GM18867 (cell line): ENCODE measurements around the gene QSER1.
A peak's percentile ranks its signal among the peaks of the same experiment; 100 is the strongest.
"Not testable (repeated sequence)": the region's sequence is repeated elsewhere in the genome, so short reads cannot be mapped to it uniquely, and the experiment has no call there.

ENCODE experiments used
- ATAC-seq: cut with Tn5 transposase; IDR thresholded peaks from one replicate; pipeline ENCODE4 v1.9.1; 2021; ENCODE audit warnings: mild to moderate bottlenecking, moderate library complexity; ENCODE audit not compliant: unreplicated experiment

QSER1 gene

DNA sequence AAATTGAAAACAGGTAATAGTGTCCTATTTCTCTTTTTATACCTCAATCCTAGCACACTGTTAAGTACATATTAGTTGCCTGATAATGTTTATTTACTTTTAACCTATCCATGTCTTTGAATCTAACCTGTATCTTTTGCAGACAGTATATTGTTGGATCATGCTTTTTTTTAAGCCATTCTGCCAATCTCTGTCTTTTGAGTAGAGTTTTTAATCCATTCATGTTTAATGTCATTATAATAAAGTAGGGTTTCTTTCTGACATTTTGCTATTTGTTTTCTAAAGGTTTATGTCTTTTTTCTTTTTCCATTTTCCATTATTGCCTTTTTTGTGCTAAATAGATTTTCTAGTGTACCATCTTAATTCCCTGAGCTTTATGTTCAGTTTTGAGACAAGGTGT lies 99.3 kb downstream of the QSER1 start:
- no peak for ATAC-seq

DNA sequence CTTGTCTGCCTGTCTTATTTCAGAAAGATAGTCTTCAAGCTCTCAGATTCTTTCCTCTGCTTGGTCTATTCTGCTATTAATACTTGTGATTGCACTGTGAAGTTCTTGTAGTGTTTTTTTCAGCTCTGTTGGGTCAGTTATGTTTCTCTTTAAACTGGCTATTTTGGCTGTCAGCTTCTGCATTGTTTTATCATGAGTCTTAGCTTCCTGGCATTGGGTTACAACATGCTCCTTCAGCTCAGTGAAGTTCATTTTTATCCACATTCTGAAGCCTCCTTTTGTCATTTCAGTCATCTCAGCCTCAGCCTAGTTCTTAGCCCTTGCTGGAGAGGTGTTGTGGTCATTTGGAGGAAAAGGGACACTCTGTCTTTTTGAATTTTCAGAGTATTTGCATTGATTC lies 107.6 kb downstream of the QSER1 start:
- no peak for ATAC-seq

DNA sequence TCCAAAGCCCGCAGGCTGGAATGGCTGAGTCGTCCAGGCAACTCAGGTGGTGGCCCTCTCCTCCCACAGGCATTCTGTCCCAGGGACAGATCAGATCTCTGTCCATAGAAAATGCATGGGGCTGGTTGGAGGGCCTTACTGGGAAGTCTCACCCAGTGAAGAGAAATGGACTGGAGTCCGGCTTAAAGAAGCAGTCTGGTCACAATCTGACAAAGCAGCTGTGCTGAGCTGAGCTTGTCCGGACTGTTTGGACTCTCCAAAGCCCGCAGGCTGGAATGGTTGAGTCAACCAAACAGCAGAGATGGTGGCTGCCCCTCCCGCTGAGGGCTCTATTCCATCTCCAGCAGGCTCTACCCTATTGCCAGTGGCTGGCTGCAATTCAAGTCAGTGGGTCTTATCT lies 108.7 kb downstream of the QSER1 start:
- ATAC-seq: no peak

DNA sequence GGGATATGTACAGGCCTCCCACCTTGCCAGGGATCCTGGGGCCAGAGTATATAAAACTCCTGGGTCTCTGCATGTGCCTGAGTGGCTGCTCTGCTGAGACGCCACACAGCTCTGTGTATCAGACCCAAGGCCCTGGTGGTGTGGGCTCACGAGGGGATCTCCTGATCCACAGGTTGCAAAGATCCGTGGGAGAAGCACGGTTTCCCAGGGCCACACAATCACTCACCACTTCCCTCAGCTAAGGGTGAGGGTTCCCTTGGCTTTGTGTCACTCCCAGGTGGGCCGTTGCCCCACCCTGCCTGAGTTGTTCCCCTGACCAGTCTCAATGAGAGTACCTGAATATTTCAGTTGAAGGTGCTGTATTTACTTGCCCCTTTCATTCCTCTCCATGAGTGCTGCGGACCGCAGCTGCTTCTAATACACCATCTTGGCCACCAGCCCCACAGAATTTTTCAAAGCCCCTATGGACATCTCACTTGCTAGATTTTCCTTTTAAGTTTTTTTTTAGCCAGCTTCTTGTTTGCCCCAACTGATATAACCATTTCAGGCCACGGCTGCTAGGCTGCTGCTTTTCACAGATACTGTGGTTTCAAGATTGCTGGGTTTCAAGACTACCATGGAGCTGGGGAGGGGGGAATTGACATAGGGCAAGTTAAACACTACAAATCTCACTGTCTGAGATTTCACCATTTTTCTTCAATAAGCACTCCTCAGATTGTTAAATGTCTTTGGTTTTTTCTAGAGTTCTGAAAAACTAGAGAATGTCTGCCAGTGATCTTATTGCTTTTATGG lies 109.3 kb downstream of the QSER1 start:
- ATAC-seq: no peak

DNA sequence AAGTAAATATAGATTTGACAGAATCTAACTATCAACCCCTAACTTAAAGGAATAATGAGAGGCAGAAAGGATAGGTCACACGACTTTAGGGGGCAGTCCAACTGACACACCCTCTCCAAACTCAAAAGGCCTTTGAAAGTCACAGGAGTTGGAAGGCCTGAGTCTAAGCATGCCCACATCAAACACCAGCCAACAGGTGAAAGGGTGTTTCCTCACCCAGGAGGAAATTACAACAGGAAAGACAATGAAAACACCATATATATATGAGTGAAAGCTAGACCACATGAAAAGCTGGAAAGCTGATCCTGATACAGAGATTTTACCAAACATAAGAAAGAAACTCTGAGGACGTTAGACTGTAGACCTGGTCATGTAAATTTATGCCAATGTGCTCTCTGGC lies 112.6 kb downstream of the QSER1 start:
- no peak for ATAC-seq

DNA sequence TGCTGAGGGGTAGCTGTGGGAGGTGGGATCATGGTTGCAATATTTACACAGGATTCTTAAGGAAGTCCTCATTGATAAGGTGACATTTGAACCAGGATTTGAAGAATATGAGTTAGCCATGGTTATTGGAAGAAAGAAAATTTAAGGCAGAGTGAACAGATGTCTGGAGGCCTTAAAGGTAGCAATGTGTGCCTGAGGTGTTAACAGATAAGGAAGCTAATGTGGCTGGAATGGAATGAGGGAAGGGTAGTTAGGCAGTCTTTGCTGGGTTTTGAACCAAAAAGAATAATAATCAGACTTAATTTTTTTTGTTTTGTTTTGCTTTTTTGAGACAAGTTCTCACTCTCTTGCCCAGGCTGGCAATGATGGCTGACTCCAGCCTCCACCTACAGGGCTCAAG lies 113.4 kb downstream of the QSER1 start:
- no peak for ATAC-seq

DNA sequence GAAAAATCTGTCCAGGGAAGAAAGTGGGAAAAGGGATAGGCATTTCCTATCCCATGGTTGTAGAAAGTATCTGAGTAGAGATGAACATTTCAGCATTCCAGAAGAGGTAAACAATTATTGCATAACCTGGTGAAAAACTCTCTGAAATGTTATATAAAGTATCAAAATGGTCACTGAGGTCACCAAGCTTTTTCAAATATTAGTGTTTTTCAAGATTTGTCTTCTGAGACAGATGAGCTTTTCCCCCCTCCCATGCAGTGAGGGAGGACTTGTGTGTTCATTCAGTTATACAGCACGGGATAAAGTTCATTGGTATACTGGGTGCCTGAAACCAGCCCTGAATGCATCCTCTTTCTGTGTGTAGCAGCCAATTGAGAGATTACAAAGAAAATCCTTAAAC lies 121.1 kb downstream of the QSER1 start:
- no peak for ATAC-seq

DNA sequence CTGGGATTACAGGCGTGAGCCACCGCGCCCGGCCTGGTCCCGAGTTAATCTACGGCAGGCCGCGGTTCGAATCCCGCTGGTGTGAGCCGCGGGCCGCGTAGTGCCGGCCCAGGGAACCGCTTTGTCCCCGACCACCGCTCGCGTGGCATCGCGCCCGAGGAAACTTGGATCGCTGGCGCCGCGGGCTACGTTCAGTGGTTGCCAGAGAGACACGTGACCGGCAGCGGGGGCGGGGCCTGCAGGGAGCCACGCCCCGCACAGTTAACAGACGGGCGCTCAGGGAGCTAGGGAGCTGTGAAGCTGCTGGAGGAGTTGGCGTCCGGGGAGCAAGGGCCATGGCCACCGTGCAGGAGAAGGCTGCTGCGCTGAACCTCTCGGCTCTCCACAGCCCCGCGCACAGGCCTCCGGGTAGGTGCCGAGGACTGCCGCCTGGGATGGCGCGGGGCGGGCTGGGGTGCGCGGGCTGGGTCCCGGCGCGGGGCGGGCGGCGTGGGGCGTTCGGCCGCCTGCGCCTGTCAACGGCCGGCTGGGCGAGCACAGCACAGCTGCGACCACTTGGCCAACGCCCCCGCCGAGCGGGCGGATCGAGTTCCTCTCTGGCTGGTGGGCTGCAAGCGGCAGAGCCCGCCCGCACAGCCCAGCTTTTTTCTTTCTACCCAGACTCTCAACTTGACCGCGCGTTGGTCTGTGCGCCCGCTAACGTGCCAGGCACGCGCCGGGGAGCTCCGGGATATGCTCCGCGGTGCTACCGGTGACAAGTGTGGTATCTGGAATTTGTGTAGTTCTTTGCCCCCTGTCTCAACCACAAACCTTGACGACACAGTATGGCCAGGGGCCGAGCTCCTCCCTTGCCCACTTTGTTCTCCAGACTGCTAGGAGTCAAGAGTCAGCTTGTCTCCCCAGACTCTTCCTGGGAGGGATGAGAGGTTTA lies 123.3 kb downstream of the QSER1 start, which contains the start of gene DEPDC7:
Gene DEPDC7, plus strand, starts transcription at position 258 of the 931 bp plus-strand sequence. Its CDS starts 78 bp downstream, at position 336.
- ATAC-seq: peak; percentile 63

DNA sequence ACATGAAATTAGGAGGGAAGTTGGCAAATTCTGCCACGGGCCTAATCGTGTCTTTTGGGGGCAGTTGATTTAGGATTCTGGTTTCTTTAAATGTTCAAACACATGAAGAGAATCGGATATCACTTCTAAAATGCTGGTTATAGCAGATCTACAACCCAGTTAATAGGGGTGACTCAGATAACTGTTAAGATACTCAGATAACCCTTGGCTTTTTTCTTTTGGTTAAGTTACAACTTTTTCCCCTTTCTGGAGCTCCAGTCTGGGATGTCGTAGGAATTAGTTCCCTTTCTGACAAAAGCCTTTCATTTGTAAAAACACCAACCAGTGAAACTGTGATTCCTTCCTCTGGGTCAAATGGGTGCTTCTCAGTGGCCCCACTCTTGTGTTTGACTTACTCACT lies 124.0 kb downstream of the QSER1 start:
- no peak for ATAC-seq

DNA sequence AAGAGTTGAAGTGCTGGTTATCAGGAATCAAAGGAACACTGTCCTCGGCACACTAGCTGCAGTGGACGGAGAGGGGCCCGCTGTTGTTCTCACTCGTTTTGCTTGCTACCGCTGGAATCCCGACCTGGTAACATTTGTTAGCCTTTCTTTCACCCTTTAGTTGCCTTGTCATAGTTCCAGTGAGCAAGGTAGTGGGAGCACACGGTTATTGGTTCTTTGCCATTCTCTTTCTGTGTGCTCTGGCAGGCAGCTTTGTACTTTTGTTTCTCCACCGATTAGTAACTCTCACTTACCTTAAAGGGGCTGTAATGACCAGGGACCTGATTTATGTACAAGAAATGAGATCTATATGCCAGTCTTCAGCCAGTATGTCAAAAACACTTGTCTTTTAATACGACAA lies 124.9 kb downstream of the QSER1 start:
- ATAC-seq: no peak

DNA sequence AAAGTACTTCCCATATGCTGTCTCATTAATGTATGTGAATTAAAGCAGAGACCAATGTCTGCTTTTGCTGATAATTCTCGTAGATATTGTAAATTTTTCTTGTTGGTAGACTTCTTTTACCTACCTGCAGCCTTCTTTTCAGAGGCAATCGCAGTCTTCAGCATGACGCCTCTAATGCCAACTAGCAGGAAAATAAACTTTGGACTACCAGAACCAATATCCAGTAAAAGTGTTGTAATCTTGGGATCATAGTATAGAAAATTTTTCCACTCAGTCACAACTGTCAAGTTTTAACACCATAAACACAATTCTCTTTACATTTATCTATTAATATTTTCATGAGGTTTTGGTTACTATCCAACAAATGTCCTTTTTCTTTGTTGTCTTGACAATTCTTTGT lies 125.4 kb downstream of the QSER1 start:
- no peak for ATAC-seq

DNA sequence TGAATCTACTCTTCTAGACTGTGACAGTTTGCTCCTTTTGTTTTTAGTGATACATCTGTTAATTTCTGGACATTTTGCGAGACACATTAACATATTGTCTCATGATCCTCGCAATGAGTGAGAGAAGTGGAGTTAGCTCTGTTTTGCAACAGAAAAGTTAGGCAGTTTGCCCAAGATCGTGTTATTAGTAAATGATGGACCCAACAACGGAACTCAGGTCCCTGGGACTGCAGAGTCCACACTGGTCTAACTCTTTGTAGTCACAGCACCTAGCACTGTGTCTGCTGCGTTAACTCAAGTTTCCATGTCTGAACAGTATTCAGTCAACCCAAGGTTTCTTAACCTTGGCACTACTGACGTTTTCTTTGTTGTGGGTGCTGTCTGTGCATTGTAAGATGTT lies 126.2 kb downstream of the QSER1 start:
- ATAC-seq: no peak

DNA sequence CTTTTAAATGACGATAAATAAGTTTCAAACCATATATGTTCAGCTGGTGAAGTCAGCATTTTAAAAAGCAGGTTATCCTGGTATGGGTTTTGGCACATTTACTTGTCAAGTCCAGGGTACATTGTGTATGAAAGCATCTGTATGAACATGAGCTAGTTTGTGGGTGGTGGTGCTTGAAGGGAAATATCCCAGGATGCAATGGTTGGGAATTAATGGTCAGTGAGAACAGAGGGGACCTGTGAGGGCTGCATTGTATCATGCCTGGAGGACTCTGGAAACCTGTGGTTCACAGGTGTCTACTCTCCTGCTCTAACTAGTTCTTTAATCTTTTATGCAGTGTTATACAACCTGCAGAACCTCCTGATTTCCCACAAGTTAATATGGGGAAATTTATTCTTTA lies 128.9 kb downstream of the QSER1 start:
- ATAC-seq: no peak

DNA sequence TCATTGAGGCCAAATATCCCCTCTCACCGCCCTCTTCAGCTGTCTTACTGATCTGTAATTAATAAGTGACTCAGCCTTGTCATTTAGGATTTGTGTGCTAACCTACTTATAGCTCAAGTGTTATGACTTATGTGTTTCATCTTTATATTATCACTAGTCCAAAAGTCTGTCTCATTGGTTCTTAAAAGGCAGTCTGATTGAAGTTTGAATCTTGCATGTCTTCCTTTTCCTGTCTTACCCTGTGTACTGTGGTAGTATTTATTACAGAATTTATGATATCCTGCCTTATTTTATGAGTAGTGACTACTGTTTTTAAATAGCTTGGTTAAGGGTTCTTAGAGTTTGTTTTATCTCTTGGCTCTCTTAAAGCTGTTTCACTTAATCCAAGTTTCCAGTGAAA lies 129.3 kb downstream of the QSER1 start:
- no peak for ATAC-seq

DNA sequence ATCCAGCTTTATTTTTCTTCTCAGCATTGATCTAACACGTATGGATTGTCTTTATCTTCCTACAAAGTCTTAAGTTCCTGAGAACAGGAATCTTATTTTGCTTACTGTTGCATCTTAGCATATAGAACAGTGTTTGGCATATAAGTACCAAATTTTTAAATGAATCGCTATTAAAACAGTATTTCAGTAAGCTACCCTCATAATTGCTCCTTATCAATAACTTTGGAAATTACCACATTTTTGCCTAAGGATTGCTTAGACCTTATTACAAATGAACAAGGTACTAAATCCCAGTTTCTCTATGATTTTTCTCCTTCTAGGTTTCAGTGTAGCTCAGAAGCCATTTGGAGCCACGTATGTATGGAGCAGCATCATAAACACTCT lies 132.7 kb downstream of the QSER1 start:
- no peak for ATAC-seq

DNA sequence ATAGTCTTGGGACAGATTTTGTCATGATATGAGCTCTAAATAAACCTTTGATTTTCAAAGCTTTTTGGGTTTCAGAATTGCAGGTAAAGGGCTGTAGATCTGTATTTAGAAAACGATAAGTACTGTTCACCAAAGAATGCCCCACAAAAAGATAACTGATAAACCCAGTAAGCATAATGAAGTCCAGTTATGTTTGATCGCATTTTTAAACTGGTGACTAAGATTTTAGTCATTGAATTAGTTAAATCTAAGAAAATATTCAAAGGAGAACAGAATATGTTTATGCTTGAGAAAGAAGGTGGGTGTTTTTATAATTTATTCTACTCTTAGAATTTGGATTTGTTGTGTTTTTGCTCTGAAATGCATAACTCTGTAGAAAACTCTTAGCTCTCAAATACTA lies 134.6 kb downstream of the QSER1 start:
- no peak for ATAC-seq

DNA sequence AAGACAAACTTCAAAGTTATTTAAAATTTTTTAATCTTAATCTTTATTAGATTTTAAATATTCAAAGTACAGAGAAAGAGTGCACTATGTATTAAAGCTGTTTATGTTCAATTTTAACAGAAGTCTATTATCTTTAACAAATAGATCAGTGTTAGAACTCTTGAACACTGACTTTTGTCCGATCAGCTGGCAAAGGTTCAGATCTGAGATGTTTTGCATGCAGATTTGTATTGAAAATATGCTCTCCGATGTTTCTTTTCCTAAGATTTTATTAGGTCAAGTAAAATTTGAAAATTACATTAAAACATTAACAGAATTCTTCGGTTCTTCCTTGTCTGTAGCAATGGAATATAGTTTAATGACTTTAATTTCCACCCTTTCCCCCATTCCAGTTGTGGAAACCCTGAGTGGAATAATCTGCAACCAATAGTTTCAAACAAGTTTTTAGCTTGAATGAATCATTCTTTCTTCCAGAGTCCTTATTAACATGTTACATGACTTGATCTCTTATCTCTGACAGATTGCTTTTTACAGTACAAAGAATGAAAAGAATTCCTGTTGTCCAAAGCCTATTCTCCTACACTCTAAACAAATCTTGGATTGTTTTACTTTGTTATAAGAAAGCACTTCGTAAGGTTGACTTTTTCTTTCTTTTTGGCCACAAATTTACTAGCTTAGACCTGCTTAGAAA lies 135.4 kb downstream of the QSER1 start:
- no peak for ATAC-seq

DNA sequence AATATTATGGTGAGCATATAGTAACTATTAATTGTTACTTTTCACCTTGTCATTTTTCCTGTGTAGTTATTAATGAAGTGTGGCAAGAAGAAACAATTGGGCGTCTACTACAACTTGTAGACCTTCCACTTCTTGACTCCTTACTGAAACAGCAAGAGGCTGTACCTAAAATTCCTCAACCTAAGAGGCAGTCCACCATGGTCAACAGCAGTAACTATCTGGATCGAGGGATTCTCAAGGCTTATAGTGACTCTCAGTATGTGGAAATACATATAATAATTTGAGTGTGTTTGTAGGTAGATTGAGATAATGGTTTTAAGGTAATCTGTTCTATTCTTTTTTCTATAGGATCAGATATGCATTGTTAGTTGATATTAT lies 135.9 kb downstream of the QSER1 start:
- no peak for ATAC-seq

DNA sequence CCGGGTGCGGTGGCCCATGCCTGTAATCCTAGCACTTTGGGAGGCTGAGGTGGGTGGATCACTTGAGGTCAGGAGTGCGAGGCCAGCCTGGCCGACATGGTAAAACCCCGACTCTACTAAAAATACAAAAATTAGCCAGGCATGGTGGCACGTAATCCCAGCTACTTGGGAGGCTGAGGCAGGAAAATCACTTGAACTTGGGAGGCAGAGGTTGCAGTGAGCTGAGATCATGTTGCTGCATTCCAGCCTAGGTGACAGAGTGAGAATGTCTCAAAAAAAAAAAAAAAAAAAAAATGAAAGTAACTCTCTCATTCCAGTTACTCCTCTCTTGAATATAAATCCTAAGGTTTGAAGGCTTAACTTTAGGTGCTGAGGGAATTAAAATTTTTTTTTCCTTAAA lies 136.6 kb downstream of the QSER1 start:
- not testable (repeated sequence) for ATAC-seq
